Skin of body (tissue), 2 donors: ENCODE results near the gene FILIP1L. TPM values are rescaled to one million over a fixed set of nuclear protein-coding genes. Genes with fewer than 3 reads are reported as not detected.

Experiments
- DNase-seq: peaks from one replicate; lab custom pipeline; 2025; lab: John Stamatoyannopoulos, UW
- total RNA-seq: library from RNA; depleted of rRNA; stranded (reverse); fragments of >200 nt; gene quantifications from one replicate; pipeline ENCODE4 v1.2.3, GENCODE V29; 2014

Gene FILIP1L
- total RNA-seq = 40.1 TPM

DNA sequence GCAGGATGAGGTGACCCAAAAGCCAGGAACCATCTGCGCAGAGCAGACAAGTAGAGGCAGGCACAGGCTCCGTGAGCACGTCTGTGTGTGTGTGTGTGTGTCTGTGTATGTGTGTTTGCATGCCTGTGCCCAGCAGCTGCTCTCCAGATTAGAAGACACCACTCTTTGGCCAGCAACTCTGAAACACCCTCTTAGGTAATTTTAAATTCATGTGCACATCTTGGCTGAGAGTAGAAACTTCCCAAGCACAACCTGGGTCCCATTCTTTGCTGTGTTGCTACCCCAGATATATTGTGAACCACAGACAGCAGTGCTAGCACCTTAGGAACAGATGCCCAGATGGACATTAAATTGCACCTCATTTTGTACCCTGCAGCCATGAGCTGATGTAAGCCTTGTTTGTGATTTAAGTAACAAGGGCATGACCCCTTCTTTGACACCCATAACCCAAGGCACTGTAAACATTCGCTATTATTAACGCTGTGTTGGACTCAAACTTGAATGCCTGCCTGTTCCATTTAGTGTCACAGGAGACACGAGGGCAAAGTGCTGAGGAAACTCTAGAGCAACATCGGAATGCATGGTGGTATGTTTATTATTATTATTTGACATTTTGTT, at the start of gene FILIP1L:
Gene FILIP1L (minus strand): TSS at position 89 of the 618 bp plus-strand sequence.
- DNase-seq = no peak

- peak; percentile 72 for DNase-seq
Measured at GRCh38 chr3:100163787-100164186, 49.5 kb upstream of the FILIP1L start.

DNA sequence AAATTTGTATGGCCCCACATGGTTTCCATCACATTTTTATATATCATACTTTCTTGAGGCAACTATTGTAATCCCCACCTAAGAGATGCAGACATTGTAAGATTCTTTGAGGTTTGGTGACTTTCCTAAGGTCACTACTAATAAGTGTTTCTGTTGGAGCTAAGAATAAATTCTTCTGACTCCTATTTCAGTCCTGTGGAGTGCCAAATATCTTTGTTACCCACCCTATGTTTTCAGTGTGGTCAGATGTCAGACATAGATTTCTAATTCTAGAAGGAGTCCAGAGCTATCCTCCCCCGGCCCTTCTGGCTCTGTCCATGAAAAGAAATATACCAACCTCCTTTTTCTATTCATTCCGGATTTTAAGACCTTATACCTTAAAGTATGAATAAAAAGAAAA, 46.2 kb upstream of the FILIP1L start:
- DNase-seq = no peak

- peak; percentile 84 for DNase-seq
Measured at GRCh38 chr3:100159331-100160153, 45.2 kb upstream of the FILIP1L start.

DNA sequence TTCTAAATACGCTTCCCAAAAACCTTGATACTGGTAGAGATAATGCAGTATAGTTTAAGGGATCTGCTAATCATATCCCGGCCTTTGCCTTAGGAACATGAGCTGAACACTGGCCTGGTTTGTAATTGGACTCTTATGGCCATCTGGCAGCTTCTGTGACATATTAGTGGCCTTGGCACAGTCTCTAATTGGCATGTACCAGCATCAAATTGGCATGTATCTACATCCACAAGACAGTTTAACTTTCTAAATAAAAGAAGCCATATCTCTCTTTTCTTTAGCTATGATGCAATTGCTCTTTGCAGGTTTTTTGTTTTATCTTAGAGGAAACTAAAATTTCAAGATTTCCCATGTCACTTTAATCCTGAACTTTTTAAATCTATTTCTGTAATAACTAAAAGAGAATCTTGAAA, 44.6 kb upstream of the FILIP1L start:
- DNase-seq = peak; percentile 82

DNA sequence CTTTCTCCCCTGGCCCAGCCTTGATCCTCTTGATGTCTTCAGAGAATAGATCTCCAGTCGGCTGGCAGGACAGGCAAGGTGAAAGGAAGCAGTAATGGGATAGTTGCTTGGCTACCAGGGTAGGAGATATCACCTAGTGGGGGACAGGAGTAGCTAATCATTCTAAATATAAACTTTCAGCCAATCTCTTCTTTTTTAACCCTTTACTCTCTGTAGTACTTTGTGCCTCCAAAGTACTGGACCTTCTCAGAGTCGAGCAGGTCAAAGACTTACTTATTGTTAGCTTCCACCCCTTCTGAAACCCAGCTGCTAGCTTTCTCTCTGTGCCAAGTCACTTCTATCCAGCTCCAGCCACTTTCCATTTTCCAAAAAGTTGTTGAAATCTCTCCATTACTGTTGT, 43.4 kb upstream of the FILIP1L start:
- DNase-seq = no peak

- no peak for DNase-seq
Measured at GRCh38 chr3:100155590-100155989, 41.3 kb upstream of the FILIP1L start.

- peak; percentile 90 for DNase-seq
Measured at GRCh38 chr3:100155128-100155527, 40.8 kb upstream of the FILIP1L start.

DNA sequence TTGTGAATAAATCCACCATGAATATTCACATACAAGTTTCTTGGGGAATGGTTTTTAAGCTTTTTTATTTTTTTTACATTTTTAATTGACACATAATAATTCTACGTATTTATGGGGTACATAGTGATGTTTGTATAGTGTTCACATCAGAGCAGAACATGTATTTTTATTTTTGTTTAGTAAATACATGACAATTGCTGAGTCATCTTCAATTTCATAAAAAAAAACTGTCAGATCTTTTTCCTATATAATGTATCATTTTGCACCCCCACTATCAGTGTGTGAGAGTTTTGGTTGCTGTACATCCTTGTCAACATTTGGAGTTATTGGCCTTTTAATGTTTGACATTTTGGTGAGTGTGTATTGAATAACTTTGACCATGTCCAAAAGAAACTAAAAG, 39.9 kb upstream of the FILIP1L start:
- no peak for DNase-seq

GRCh38 chr3:100151024-100151707, 36.9 kb upstream of the FILIP1L start:
- no peak for DNase-seq

DNA sequence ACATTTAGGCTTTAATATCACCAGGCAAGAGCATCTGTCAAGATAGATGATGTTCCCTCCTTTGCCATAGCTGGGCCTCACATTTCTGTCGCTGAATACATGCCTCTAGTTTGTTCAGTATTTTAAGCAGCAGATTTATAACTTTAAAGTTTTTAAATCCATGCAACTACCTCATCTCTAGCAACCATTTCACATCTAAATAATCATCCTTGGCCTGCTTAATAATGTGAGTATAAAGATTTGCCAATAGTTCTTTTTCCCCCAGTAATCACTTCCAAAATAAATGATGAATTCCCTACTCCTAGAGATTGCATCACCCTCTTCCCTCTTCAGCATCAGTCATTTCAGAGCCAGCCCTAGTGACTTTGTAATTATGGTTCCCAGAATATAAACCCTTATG, 36.2 kb upstream of the FILIP1L start:
- peak; percentile 89 for DNase-seq

- DNase-seq = peak; percentile 43
Measured at GRCh38 chr3:100149713-100150415, 35.6 kb upstream of the FILIP1L start.

- DNase-seq = no peak
Measured at GRCh38 chr3:100149130-100149529, 34.8 kb upstream of the FILIP1L start.

DNA sequence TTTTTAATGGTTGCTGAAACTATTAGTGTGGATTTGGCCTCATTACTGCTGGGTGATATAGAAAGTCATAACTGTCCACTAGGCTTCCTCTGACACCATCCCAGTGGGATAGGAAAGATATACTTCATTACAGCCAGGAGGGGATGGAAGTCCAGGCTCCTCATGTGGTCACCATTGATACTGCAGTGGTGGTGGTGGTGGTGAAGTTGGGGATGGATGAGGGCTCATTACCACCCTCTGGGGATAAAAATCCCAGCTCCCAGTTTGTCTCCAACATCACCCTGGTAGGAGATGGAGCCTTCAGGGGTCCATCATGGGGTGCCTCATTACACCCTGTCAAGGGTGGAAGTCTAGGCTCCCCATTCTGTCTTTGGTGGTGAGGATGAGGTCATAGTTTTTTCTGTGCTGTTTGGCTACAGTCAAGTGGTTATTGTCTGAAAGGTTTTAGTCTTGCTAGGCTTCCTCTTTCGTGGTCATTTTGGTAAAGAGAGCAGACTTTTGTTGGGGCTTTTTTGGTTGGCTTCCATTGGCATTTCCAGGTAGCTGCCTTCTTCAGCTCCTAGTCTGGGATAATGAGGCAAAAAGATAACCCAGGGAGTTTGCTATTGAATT, 30.1 kb upstream of the FILIP1L start:
- no peak for DNase-seq

GRCh38 chr3:100141586-100141985, 27.3 kb upstream of the FILIP1L start:
- DNase-seq = no peak

DNA sequence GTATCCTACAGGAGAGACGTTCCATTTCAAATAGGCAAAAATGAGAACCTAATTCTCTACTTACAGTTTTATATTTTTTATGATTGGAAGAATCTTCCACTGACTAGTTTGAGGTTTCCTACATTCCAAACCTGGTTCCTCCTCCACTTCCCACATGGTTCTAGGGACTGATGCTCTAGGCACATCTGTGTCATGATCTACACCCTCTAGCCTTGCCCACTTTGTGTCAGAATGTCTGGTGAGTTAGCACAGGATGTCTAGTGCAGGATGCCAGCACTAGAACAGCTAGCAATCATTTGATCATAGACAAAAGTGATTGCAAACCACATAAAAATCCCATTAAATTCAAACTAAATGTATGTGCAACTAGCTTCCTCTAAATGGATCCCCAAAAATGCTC, 26.7 kb upstream of the FILIP1L start:
- no peak for DNase-seq

- peak; percentile 51 for DNase-seq
Measured at GRCh38 chr3:100136921-100137320, 22.6 kb upstream of the FILIP1L start.

DNA sequence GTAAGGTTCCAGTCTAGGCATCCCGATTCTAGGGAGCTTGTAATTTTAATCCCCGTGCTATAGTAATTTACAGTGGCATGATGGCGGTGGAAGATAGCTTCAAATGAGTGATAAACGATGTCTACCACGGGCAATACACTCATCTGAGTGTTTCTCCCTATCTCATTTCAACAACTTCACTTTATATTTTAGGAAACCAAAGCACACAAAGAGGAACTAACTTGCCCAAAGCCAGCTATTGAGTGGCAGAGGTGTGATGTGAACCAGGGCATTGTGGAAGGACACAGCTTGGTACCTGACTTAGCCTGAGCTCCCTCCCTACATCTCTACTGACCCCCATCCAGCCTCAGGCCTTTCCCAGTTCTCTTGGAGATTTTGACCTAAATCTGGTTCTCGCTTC, 16.9 kb upstream of the FILIP1L start:
- DNase-seq = no peak

- no peak for DNase-seq
Measured at GRCh38 chr3:100129941-100130340, 15.6 kb upstream of the FILIP1L start.

GRCh38 chr3:100128565-100128964, 14.3 kb upstream of the FILIP1L start:
- no peak for DNase-seq

- DNase-seq = no peak
Measured at GRCh38 chr3:100127792-100128191, 13.5 kb upstream of the FILIP1L start.
